Measurements from ENCODE around the gene LAMA1. TPM values are rescaled to one million over a fixed set of nuclear protein-coding genes. Genes with fewer than 3 reads are reported as not detected.

Gene LAMA1
- total and polyA plus RNA-seq, 10 of the 15 experiments (the other 5 are each of a cell fraction or from before 2014, with no cell fraction given), result under 0.01 to 1.9 (median 0.06) TPM; not detected in 6

GRCh38 chr18:6923220-6923619 is 194.4 kb downstream of the LAMA1 start:
- CTCF ChIA-PET, result no interaction called here
- RAD21 ChIA-PET (ENCODE audit: unreplicated experiment), result no interaction called here
- SMC1A ChIA-PET (ENCODE audit: uncharacterized antibody, unreplicated experiment), result no interaction called here
- no peak for DNase-seq (ENCODE audit: low read depth, low spot score)
- Histone ChIP-seq H3K4me1 (ENCODE audit: control insufficient read depth, insufficient read depth, low read length) (no peaks in the 10 kb centered on the region), H2AFZ (ENCODE audit: control insufficient read depth, low read depth, low read length) (no peak overlapping the region), H3K79me2 (ENCODE audit: control insufficient read depth, insufficient read depth, low read length) (no peaks in the 10 kb centered on the region), H3K4me2 (ENCODE audit: control insufficient read depth, insufficient read depth) (no peak overlapping the region), H3K9ac (ENCODE audit: control insufficient read depth, insufficient read depth, low read length) (no peak overlapping the region), H3K36me3 (ENCODE audit: control insufficient read depth in 2 of 2, insufficient read depth in 2 of 2, low read length in 1 of 2) (no peaks in the 10 kb centered on the region), H3K4me3 (no peak overlapping the region), H4K20me1 (ENCODE audit: control insufficient read depth, insufficient read depth) (no peaks in the 10 kb centered on the region), H3K9me3 (replicated peaks; ENCODE audit: control insufficient read depth, insufficient read depth, low read length) (no peaks in the 10 kb centered on the region), H3K27me3 (replicated peaks in 1 of 2; ENCODE audit: control insufficient read depth in 2 of 2, insufficient read depth in 2 of 2, low read length in 1 of 2) (no peaks in the 10 kb centered on the region), H3K27ac (ENCODE audit: control insufficient read depth, insufficient read depth) (no peak overlapping the region)
- no peak for ATAC-seq
- 0% methylated on average over 1 of the region's 1 CpG for WGBS (ENCODE audit: insufficient coverage, insufficient replicate concordance, low lambda C conversion rate, missing lambda C conversion rate)
- POLR2A ChIA-PET, result no interaction called here
- no peak for FAIRE-seq
- in situ Hi-C loops (cut with MboI), result no loop called here
- TF ChIP-seq ZNF24 (IDR thresholded peaks at IDR 0.05), result no peak
- no peak for TF ChIP-seq RAD51 (IDR thresholded peaks at IDR 0.05)
- TF ChIP-seq IRF5 (IDR thresholded peaks at IDR 0.05; ENCODE audit: borderline replicate concordance), result no peak
- intact Hi-C loops (cut with micrococcal nuclease; ENCODE audit: unreplicated experiment), result loop anchor here (5.0 kb wide), 1 partner anchor 99 kb away; no protein-coding TSS in a partner anchor
- BruUV-seq (replicated peaks), result no TSS peak

- ChIA-PET RAD21 (ENCODE audit: unreplicated experiment) (interaction anchor here (0.9 kb wide), 1 partner anchor 256 kb away, joined by 3 read pairs; no protein-coding TSS in a partner anchor), CTCF (interaction anchor here (0.8 to 5.1 kb wide), 3 partner anchors 17 to 814 kb away, joined by 3 to 47 read pairs (median 5); no protein-coding TSS in a partner anchor), SMC1A (ENCODE audit: uncharacterized antibody, unreplicated experiment) (interaction anchor here (0.8 to 1.0 kb wide), 2 partner anchors 148 to 255 kb away, joined by 3 read pairs; no protein-coding TSS in a partner anchor), POLR2A (no interaction called here)
- Histone ChIP-seq H3K27ac (ENCODE audit: control insufficient read depth, insufficient read depth) (no peak overlapping the region), H3K27me3 (replicated peaks in 1 of 2; ENCODE audit: control insufficient read depth in 2 of 2, insufficient read depth in 2 of 2, low read length in 1 of 2) (no peaks in the 10 kb centered on the region), H2AFZ (ENCODE audit: control insufficient read depth, low read depth, low read length) (no peak overlapping the region), H3K36me3 (ENCODE audit: control insufficient read depth in 2 of 2, insufficient read depth in 2 of 2, low read length in 1 of 2) (no peaks in the 10 kb centered on the region), H3K9ac (ENCODE audit: control insufficient read depth, insufficient read depth, low read length) (no peak overlapping the region), H3K9me3 (replicated peaks; ENCODE audit: control insufficient read depth, insufficient read depth, low read length) (no peaks in the 10 kb centered on the region), H3K79me2 (ENCODE audit: control insufficient read depth, insufficient read depth, low read length) (no peaks in the 10 kb centered on the region), H4K20me1 (ENCODE audit: control insufficient read depth, insufficient read depth) (no peaks in the 10 kb centered on the region), H3K4me3 (no peak overlapping the region), H3K4me2 (ENCODE audit: control insufficient read depth, insufficient read depth) (no peak overlapping the region), H3K4me1 (ENCODE audit: control insufficient read depth, insufficient read depth, low read length) (no peaks in the 10 kb centered on the region)
- no peak for FAIRE-seq
- intact Hi-C loops (cut with micrococcal nuclease; ENCODE audit: unreplicated experiment) (loop anchor here (5.0 kb wide), 1 partner anchor 101 kb away; no protein-coding TSS in a partner anchor), in situ Hi-C loops (cut with MboI) (no loop called here)
- no TSS peak for BruUV-seq (replicated peaks)
- no peak for DNase-seq (ENCODE audit: low read depth, low spot score)
- ATAC-seq, result no peak
- TF ChIP-seq EGR1 (IDR thresholded peaks at IDR 0.05; ENCODE audit: borderline replicate concordance in 1 of 2, low read depth in 2 of 2, low read length in 2 of 2), result no peak
- TF ChIP-seq MXI1 (IDR thresholded peaks at IDR 0.05; ENCODE audit: low read depth, low read length), result no peak
- no peak for TF ChIP-seq SREBF1 (IDR thresholded peaks at IDR 0.05; ENCODE audit: low read length)
- no peak for TF ChIP-seq IRF3 (IDR thresholded peaks at IDR 0.05)
- TF ChIP-seq GABPA (IDR thresholded peaks at IDR 0.05; ENCODE audit: low read depth), result no peak
- TF ChIP-seq, protein P1, sequence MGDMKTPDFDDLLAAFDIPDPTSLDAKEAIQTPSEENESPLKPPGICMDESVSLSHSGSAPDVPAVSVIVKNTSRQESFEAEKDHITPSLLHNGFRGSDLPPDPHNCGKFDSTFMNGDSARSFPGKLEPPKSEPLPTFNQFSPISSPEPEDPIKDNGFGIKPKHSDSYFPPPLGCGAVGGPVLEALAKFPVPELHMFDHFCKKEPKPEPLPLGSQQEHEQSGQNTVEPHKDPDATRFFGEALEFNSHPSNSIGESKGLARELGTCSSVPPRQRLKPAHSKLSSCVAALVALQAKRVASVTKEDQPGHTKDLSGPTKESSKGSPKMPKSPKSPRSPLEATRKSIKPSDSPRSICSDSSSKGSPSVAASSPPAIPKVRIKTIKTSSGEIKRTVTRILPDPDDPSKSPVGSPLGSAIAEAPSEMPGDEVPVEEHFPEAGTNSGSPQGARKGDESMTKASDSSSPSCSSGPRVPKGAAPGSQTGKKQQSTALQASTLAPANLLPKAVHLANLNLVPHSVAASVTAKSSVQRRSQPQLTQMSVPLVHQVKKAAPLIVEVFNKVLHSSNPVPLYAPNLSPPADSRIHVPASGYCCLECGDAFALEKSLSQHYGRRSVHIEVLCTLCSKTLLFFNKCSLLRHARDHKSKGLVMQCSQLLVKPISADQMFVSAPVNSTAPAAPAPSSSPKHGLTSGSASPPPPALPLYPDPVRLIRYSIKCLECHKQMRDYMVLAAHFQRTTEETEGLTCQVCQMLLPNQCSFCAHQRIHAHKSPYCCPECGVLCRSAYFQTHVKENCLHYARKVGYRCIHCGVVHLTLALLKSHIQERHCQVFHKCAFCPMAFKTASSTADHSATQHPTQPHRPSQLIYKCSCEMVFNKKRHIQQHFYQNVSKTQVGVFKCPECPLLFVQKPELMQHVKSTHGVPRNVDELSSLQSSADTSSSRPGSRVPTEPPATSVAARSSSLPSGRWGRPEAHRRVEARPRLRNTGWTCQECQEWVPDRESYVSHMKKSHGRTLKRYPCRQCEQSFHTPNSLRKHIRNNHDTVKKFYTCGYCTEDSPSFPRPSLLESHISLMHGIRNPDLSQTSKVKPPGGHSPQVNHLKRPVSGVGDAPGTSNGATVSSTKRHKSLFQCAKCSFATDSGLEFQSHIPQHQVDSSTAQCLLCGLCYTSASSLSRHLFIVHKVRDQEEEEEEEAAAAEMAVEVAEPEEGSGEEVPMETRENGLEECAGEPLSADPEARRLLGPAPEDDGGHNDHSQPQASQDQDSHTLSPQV (IDR thresholded peaks at IDR 0.05), result no peak
Observed at GRCh38 chr18:6921571-6921970, 196.0 kb downstream of the LAMA1 start.

All from GM12878 (cell line).